ENCODE data around the gene VWA8. TPM values are rescaled to one million over a fixed set of nuclear protein-coding genes. Genes with fewer than 3 reads are reported as not detected.

The VWA8 gene
- total and polyA plus RNA-seq, 4 donors, result 4.7 to 26.3 (median 11.9) TPM

DNA sequence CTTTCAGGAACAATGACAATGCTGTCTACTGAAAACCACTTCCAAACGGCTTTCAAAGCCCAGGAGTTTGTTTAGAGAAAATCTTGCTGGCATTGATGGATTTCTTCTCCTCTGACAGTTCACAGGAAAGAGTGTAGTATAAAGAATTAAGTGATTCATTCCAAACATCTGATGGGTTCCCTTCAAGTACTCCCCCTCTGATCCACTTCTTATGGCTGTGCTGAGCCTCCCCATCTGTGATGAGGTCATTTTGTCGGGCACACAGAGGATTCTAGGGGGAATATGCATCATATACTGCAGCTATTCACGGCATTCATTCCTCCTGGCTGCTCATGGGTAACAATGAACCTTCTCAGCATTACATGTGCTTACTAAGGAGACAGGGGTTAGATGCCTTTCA, 395.7 kb downstream of the VWA8 start:
- no peaks in the 10 kb centered on the region for H3K9me3 ChIP-seq (ENCODE audit: control insufficient read depth in 4 of 4, insufficient read depth in 3 of 4, low read length in 3 of 4)
- H3K4me3 ChIP-seq, result no peak overlapping the region
- TF ChIP-seq, protein P1, sequence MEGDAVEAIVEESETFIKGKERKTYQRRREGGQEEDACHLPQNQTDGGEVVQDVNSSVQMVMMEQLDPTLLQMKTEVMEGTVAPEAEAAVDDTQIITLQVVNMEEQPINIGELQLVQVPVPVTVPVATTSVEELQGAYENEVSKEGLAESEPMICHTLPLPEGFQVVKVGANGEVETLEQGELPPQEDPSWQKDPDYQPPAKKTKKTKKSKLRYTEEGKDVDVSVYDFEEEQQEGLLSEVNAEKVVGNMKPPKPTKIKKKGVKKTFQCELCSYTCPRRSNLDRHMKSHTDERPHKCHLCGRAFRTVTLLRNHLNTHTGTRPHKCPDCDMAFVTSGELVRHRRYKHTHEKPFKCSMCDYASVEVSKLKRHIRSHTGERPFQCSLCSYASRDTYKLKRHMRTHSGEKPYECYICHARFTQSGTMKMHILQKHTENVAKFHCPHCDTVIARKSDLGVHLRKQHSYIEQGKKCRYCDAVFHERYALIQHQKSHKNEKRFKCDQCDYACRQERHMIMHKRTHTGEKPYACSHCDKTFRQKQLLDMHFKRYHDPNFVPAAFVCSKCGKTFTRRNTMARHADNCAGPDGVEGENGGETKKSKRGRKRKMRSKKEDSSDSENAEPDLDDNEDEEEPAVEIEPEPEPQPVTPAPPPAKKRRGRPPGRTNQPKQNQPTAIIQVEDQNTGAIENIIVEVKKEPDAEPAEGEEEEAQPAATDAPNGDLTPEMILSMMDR (IDR thresholded peaks at IDR 0.05; ENCODE audit: control extremely low read depth, extremely low read depth), result no peak
- H3K36me3 ChIP-seq (ENCODE audit: control insufficient read depth in 4 of 4, insufficient read depth in 4 of 4, low read length in 4 of 4), result peaks cover 0 to 8% (median 0%) of the 10 kb centered on the region in 4 donors
- H3K27ac ChIP-seq (ENCODE audit: low read depth in 1 of 2, low read length in 1 of 2), result no peak overlapping the region
- WGBS, 2 donors, result 53 to 61% methylated on average over 3 of the region's 3 CpGs
- DNase-seq (peak in 2 of 3 donors; percentile 42 to 61), ATAC-seq (ENCODE audit: insufficient read depth, low FRiP score) (no peak)
- H3K9ac ChIP-seq (ENCODE audit: insufficient read depth in 1 of 2, low read length in 2 of 2), result no peak overlapping the region
- H3K4me1 ChIP-seq (ENCODE audit: control insufficient read depth in 5 of 5, insufficient read depth in 5 of 5, low read length in 5 of 5), result peaks cover 4 to 48% (median 32%) of the 10 kb centered on the region in 5 donors
- no peaks in the 10 kb centered on the region for H3K27me3 ChIP-seq (ENCODE audit: control insufficient read depth in 3 of 3, insufficient read depth in 3 of 3, low read length in 2 of 3)

DNA sequence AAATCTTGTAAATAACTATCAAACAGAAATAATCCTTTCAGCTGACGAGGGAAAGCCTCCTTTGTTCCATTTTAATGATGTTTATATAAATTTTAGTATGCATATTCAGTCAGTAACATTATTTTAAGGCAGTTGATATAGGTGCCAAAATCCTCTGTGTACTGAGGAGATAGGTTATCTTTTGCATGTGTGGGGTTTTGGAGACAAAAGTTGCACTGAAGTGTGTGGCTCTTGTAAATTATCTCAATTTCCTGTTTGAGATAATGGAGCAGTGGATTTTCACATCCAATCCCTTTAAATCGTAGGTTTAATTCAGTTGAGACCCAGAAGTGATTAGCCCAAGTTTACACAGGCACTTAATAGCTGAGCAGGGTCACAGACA, 396.9 kb downstream of the VWA8 start:
- WGBS, 2 donors, result 24 to 70% methylated on average over 2 of the region's 2 CpGs
- ATAC-seq (ENCODE audit: insufficient read depth, low FRiP score), result no peak

DNA sequence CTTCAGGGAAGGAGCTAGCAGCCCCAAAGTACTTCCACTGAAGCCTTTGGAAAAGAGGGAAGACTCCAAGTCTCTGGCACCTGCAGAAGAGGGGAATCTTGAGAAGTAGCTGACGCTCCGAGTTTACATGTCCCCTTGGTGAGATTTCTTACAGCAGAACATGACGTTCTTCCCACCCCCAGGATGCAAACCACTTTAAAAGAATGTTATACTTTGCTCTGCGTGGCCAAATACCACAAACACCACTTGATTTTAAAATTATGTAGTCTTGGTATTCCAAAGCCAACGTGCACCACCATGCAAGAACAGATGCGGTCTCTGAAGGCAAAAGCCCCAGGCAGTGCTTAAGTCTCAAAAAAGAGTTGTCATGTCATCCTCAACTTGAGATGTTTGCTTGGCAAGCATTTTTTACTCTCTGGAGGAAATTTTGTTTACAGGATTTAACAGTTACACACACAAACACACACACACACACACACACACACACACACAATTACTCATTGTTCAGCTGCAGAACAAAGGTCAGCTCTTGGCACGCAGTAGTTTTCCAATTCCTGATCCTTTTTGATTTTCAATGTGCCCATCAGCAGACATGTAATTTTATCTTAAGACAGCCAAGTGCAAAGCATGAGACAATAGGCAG, 397.4 kb downstream of the VWA8 start:
- H3K9ac ChIP-seq (ENCODE audit: insufficient read depth in 1 of 2, low read length in 2 of 2), result no peak overlapping the region
- H3K27ac ChIP-seq (ENCODE audit: low read depth in 1 of 2, low read length in 1 of 2), result peak overlapping the region in 1 of 2 donors; percentile 45
- DNase-seq, result peak in 2 of 3 donors; percentile 49 to 82
- WGBS, 2 donors, result 49 to 72% methylated on average over 7 of the region's 7 CpGs
- no peak for ATAC-seq (ENCODE audit: insufficient read depth, low FRiP score)
- peaks cover 6 to 48% (median 32%) of the 10 kb centered on the region in 5 donors for H3K4me1 ChIP-seq (ENCODE audit: control insufficient read depth in 5 of 5, insufficient read depth in 5 of 5, low read length in 5 of 5)
- H3K9me3 ChIP-seq (ENCODE audit: control insufficient read depth in 4 of 4, insufficient read depth in 3 of 4, low read length in 3 of 4), result no peaks in the 10 kb centered on the region
- TF ChIP-seq, protein P1 (IDR thresholded peaks at IDR 0.05; ENCODE audit: control extremely low read depth, extremely low read depth), result no peak
- peaks cover 0 to 6% (median 0%) of the 10 kb centered on the region in 4 donors for H3K36me3 ChIP-seq (ENCODE audit: control insufficient read depth in 4 of 4, insufficient read depth in 4 of 4, low read length in 4 of 4)
- H3K4me3 ChIP-seq, result no peak overlapping the region
- no peaks in the 10 kb centered on the region for H3K27me3 ChIP-seq (ENCODE audit: control insufficient read depth in 3 of 3, insufficient read depth in 3 of 3, low read length in 2 of 3)

More for the DNA sequence above, 396.9 kb downstream of the VWA8 start:
- Histone ChIP-seq H3K36me3 (ENCODE audit: control insufficient read depth in 4 of 4, insufficient read depth in 4 of 4, low read length in 4 of 4) (peaks cover 0 to 6% (median 0%) of the 10 kb centered on the region in 4 donors), H3K27me3 (ENCODE audit: control insufficient read depth in 3 of 3, insufficient read depth in 3 of 3, low read length in 2 of 3) (no peaks in the 10 kb centered on the region), H3K9me3 (ENCODE audit: control insufficient read depth in 4 of 4, insufficient read depth in 3 of 4, low read length in 3 of 4) (no peaks in the 10 kb centered on the region), H3K9ac (ENCODE audit: insufficient read depth in 1 of 2, low read length in 2 of 2) (no peak overlapping the region), H3K27ac (ENCODE audit: low read depth in 1 of 2, low read length in 1 of 2) (no peak overlapping the region), H3K4me3 (no peak overlapping the region), H3K4me1 (ENCODE audit: control insufficient read depth in 5 of 5, insufficient read depth in 5 of 5, low read length in 5 of 5) (peaks cover 5 to 48% (median 32%) of the 10 kb centered on the region in 5 donors)
- TF ChIP-seq, protein P1 (IDR thresholded peaks at IDR 0.05; ENCODE audit: control extremely low read depth, extremely low read depth), result no peak
- peak in 2 of 3 donors; percentile 67 to 71 for DNase-seq

All from lung (tissue), 12 donors.